HCT116 (cell line): Measurements from ENCODE around the gene POLN. TPM values are rescaled to one million over a fixed set of nuclear protein-coding genes. Genes with fewer than 3 reads are reported as not detected.

Source experiments
- ATAC-seq: fragments of 200-7000 bp; cut with Tn5 transposase; 2 replicates; pipeline ENCODE4 v1.9.1; 2020; ENCODE audit warnings: mild to moderate bottlenecking, moderate library complexity
- BruUV-seq: library from RNA; stranded (reverse); fragments of 400-500 nt; replicated peaks from 2 replicates; lab custom pipeline; 2021; lab: Mats Ljungman, UMichigan
- CTCF ChIA-PET: fragments of 300-600 bp; sonication (Branson Sonifier 250); formaldehyde crosslinking; loops from one replicate; lab custom pipeline; 2021; ENCODE audit warnings: antibody characterized with exemption; lab: Charles Lee
- POLR2A ChIA-PET: fragments of 300-600, 350-600 bp; sonication (Branson Sonifier 250); formaldehyde crosslinking; loops from one replicate; lab custom pipeline; 2021; ENCODE audit warnings: antibody characterized with exemption; lab: Charles Lee
- RAD21 ChIA-PET, 2 experiments: fragments of 300-600 bp; sonication (Branson Sonifier 250); formaldehyde crosslinking; loops; one replicate each; lab custom pipeline; 2023; ENCODE audit warnings: low total read pairs in 2 of 2; ENCODE audit not compliant: uncharacterized antibody in 2 of 2, unreplicated experiment in 2 of 2, low non-redundant PET in 1 of 2; lab: Charles Lee
- DNase-seq: peaks from one replicate; pipeline ENCODE4 v3.0.0-alpha.2; 2010; ENCODE audit warnings: low read depth, low spot score
- H2AFZ ChIP-seq: fragments of 200-600 bp; shearing (Covaris generic), sonication (generic); 2 replicates; pipeline ENCODE4 v1.6.1; 2017; ENCODE audit warnings: low read depth, mixed run types, mixed read lengths, antibody characterized with exemption, low read length; ENCODE audit not compliant: poor library complexity, severe bottlenecking
- H3K27ac ChIP-seq: 2 replicates; pipeline ENCODE4 v1.5.1; 2012; ENCODE audit warnings: low read depth, low read length
- H3K27me3 ChIP-seq: fragments of 200-600 bp; sonication (generic); 2 replicates; pipeline ENCODE4 v1.6.1; 2016; ENCODE audit warnings: mixed run types, low read length, mixed read lengths; ENCODE audit not compliant: insufficient read depth
- H3K36me3 ChIP-seq, 2 experiments: fragments of 200-500 bp in 1 of 2; fragments of 200-600 bp in 1 of 2; sonication (Bioruptor generic) in 1 of 2; sonication (generic) in 1 of 2; 2 replicates each; pipeline versions ENCODE4 v1.5.1 to v1.6.1; 2014 to 2016; ENCODE audit warnings: low read length in 2 of 2, inconsistent platforms in 1 of 2, mixed read lengths in 1 of 2, mixed run types in 1 of 2; ENCODE audit not compliant: insufficient read depth in 2 of 2, control insufficient read depth in 1 of 2
- H3K4me1 ChIP-seq, 2 experiments: fragments of 200-600 bp in 1 of 2; sonication (generic) in 1 of 2; 2 replicates each; pipeline versions ENCODE4 v1.5.1 to v1.6.1; 2012 to 2017; ENCODE audit warnings: low read length in 2 of 2, inconsistent platforms in 1 of 2, mild to moderate bottlenecking in 1 of 2, mixed read lengths in 1 of 2, mixed run types in 1 of 2, moderate library complexity in 1 of 2; ENCODE audit not compliant: insufficient read depth in 2 of 2, control insufficient read depth in 1 of 2
- H3K4me2 ChIP-seq: fragments of 200-600 bp; sonication (generic); 2 replicates; pipeline ENCODE4 v1.6.1; 2017; ENCODE audit warnings: mixed run types, low read length, mixed read lengths
- H3K4me3 ChIP-seq, 2 experiments: fragments of 200-600 bp in 1 of 2; sonication (generic) in 1 of 2; replicated peaks in 1 of 2; 2 replicates each; pipeline ENCODE4 v1.5.1; 2011 to 2016; ENCODE audit warnings: low read length in 2 of 2, control low read depth in 1 of 2, low read depth in 1 of 2, mild to moderate bottlenecking in 1 of 2, mixed read lengths in 1 of 2, mixed run types in 1 of 2
- H3K79me2 ChIP-seq: fragments of 200-600 bp; sonication (generic); 2 replicates; pipeline ENCODE4 v1.6.1; 2017; ENCODE audit warnings: mild to moderate bottlenecking, mixed run types, low read length, moderate library complexity, mixed read lengths; ENCODE audit not compliant: insufficient read depth
- H3K9ac ChIP-seq: fragments of 200-600 bp; sonication (generic); 2 replicates; pipeline ENCODE4 v1.6.1; 2016; ENCODE audit warnings: low read length, mixed read lengths
- H3K9me2 ChIP-seq: fragments of 200-600 bp; sonication (generic), shearing (Covaris generic); 2 replicates; pipeline ENCODE4 v1.6.1; 2017; ENCODE audit warnings: mixed run types, mild to moderate bottlenecking, moderate library complexity; ENCODE audit not compliant: insufficient read depth
- H3K9me3 ChIP-seq, 2 experiments: fragments of 200-500 bp in 1 of 2; fragments of 200-600 bp in 1 of 2; sonication (Bioruptor generic) in 1 of 2; sonication (generic) in 1 of 2; 2 replicates each; pipeline ENCODE4 v1.6.1; 2014 to 2017; ENCODE audit warnings: low read length in 2 of 2, mixed read lengths in 2 of 2, inconsistent platforms in 1 of 2, low read depth in 1 of 2, mild to moderate bottlenecking in 1 of 2, mixed run types in 1 of 2, moderate library complexity in 1 of 2; ENCODE audit not compliant: control insufficient read depth in 1 of 2, insufficient read depth in 1 of 2
- H4K20me1 ChIP-seq: fragments of 200-600 bp; sonication (generic), shearing (Covaris generic); 2 replicates; pipeline ENCODE4 v1.6.1; 2017; ENCODE audit warnings: mixed run types, mild to moderate bottlenecking, moderate library complexity; ENCODE audit not compliant: insufficient read depth
- ATF3 ChIP-seq: IDR thresholded peaks from 2 replicates; pipeline ENCODE4 v1.6.1; 2012
- CBX3 ChIP-seq: IDR thresholded peaks from 2 replicates; pipeline ENCODE4 v1.6.1; 2012; ENCODE audit warnings: low read depth
- CEBPB ChIP-seq: IDR thresholded peaks from 2 replicates; pipeline ENCODE4 v1.6.1; 2012; ENCODE audit warnings: low read depth
- EGR1 ChIP-seq: IDR thresholded peaks from 2 replicates; pipeline ENCODE4 v1.6.1; 2012; ENCODE audit warnings: low read depth
- ELF1 ChIP-seq: IDR thresholded peaks from 2 replicates; pipeline ENCODE4 v1.6.1; 2012; ENCODE audit warnings: low read depth, borderline replicate concordance
- EZH2 ChIP-seq: fragments of 200-600 bp; sonication (generic); IDR thresholded peaks from 2 replicates; pipeline ENCODE4 v1.6.1; 2017; ENCODE audit warnings: antibody characterized with exemption, mixed run types
- EZH2phosphoT487 ChIP-seq: fragments of 200-600 bp; IDR thresholded peaks from 2 replicates; pipeline ENCODE4 v1.6.1; 2018; ENCODE audit warnings: antibody characterized with exemption, borderline replicate concordance
- JUND ChIP-seq: IDR thresholded peaks from 2 replicates; pipeline ENCODE4 v1.6.1; 2012
- RAD21 ChIP-seq: IDR thresholded peaks from 2 replicates; pipeline ENCODE4 v1.6.1; 2012; ENCODE audit warnings: low read depth, mild to moderate bottlenecking
- REST ChIP-seq: IDR thresholded peaks from 2 replicates; pipeline ENCODE4 v1.6.1; 2012; ENCODE audit warnings: low read depth
- SIN3A ChIP-seq: IDR thresholded peaks from 2 replicates; pipeline ENCODE4 v1.6.1; 2012; ENCODE audit warnings: low read depth
- SRF ChIP-seq: IDR thresholded peaks from 2 replicates; pipeline ENCODE4 v1.6.1; 2012; ENCODE audit warnings: low read depth
- TCF7L2 ChIP-seq: IDR thresholded peaks from 2 replicates; pipeline ENCODE4 v1.7.0; 2011; ENCODE audit warnings: borderline replicate concordance, inconsistent platforms; ENCODE audit not compliant: insufficient read depth, insufficient read length; ENCODE audit errors: extremely low read depth
- YY1 ChIP-seq: IDR thresholded peaks from 2 replicates; pipeline ENCODE4 v1.6.1; 2011; ENCODE audit warnings: low read length, low read depth, moderate library complexity, mild to moderate bottlenecking; ENCODE audit not compliant: insufficient replicate concordance; ENCODE audit errors: extremely low read depth
- ZFX ChIP-seq: fragments of 450-650 bp; IDR thresholded peaks from 2 replicates; pipeline ENCODE4 v1.6.1; 2017
- ZNF274 ChIP-seq: fragments of 200-500 bp; sonication (Bioruptor generic); IDR thresholded peaks from 2 replicates; pipeline ENCODE4 v1.6.1; 2014; ENCODE audit warnings: mild to moderate bottlenecking, low read depth, low read length, inconsistent platforms
- intact Hi-C: fragments of 100-400 bp; cut with micrococcal nuclease; formaldehyde crosslinking; loops from 2 replicates; pipeline ENCODE4 v1.10.0; 2022
- total RNA-seq: library from RNA; stranded (reverse); gene quantifications from one replicate; pipeline ENCODE4 v1.2.1, GENCODE V29; 2021; ENCODE audit not compliant: unreplicated experiment
- TF ChIP-seq, protein P1 (sequence below): IDR thresholded peaks from 2 replicates; pipeline ENCODE4 v1.6.1; 2012
- TF ChIP-seq, protein P2 (sequence below): IDR thresholded peaks from 2 replicates; pipeline ENCODE4 v1.6.1; 2011; ENCODE audit warnings: mild to moderate bottlenecking, low read length, moderate library complexity; ENCODE audit not compliant: insufficient replicate concordance; ENCODE audit errors: extremely low read depth

Gene POLN
- total RNA-seq, 1 experiment from 2014 or later, result 3.1 TPM

- BruUV-seq, result TSS peak; percentile 76
- CTCF ChIA-PET, result no interaction called here
Observed at GRCh38 chr4:2057382-2058065, 184.4 kb downstream of the POLN start.

More at GRCh38 chr4:2057382-2058065, 184.4 kb downstream of the POLN start:
- H3K4me3 ChIP-seq, result no peak overlapping the region
- no peaks in the 10 kb centered on the region for H3K9me2 ChIP-seq
- no peak overlapping the region for H3K9ac ChIP-seq
- peaks cover 0 to 15% of the 10 kb centered on the region in 2 experiments; a peak in 1 of 4 replicates for H3K4me1 ChIP-seq
- no peaks in the 10 kb centered on the region for H3K79me2 ChIP-seq
- no peak for ATAC-seq
- no peak overlapping the region for H3K4me2 ChIP-seq
- no peak for TF ChIP-seq CBX3
- TF ChIP-seq ELF1, result no peak
- TF ChIP-seq CEBPB, result no peak
- TF ChIP-seq REST, result no peak
- TF ChIP-seq EZH2phosphoT487, result no peak
- no peak for TF ChIP-seq YY1
- no peak for TF ChIP-seq ZNF274
- TF ChIP-seq SIN3A, result no peak
- TF ChIP-seq, protein P1, sequence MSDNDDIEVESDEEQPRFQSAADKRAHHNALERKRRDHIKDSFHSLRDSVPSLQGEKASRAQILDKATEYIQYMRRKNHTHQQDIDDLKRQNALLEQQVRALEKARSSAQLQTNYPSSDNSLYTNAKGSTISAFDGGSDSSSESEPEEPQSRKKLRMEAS, result no peak
- TF ChIP-seq, protein P2, sequence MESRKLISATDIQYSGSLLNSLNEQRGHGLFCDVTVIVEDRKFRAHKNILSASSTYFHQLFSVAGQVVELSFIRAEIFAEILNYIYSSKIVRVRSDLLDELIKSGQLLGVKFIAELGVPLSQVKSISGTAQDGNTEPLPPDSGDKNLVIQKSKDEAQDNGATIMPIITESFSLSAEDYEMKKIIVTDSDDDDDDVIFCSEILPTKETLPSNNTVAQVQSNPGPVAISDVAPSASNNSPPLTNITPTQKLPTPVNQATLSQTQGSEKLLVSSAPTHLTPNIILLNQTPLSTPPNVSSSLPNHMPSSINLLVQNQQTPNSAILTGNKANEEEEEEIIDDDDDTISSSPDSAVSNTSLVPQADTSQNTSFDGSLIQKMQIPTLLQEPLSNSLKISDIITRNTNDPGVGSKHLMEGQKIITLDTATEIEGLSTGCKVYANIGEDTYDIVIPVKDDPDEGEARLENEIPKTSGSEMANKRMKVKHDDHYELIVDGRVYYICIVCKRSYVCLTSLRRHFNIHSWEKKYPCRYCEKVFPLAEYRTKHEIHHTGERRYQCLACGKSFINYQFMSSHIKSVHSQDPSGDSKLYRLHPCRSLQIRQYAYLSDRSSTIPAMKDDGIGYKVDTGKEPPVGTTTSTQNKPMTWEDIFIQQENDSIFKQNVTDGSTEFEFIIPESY, result no peak
- TF ChIP-seq TCF7L2, result no peak
- TF ChIP-seq JUND, result no peak
- TF ChIP-seq SRF, result no peak
- no peak for TF ChIP-seq RAD21
- TF ChIP-seq EZH2, result no peak
- TF ChIP-seq ATF3, result no peak
- TF ChIP-seq EGR1, result no peak
- no peak for TF ChIP-seq ZFX
- TF ChIP-seq, all 23 proteins: peak for 0
- ChIA-PET RAD21 (no interaction called here), POLR2A (no interaction called here)
- H3K36me3 ChIP-seq, result no peaks in the 10 kb centered on the region
- intact Hi-C loops, result loop anchor here (5.0 kb wide), 1 partner anchor 50 kb away; the partner anchor contains the start of gene NELFA
- no peak overlapping the region for H2AFZ ChIP-seq
- no peaks in the 10 kb centered on the region for H3K27me3 ChIP-seq
- H3K9me3 ChIP-seq, result no peaks in the 10 kb centered on the region
- no peak for DNase-seq
- no peak overlapping the region for H3K27ac ChIP-seq
- H4K20me1 ChIP-seq, result no peaks in the 10 kb centered on the region
